Rectal smooth muscle tissue (tissue), 1 donor: Measurements from ENCODE around the gene OR51B5.
"Not testable (repeated sequence)": the region's sequence is repeated elsewhere in the genome, so short reads cannot be mapped to it uniquely, and the experiment has no call there.

Source experiments
- H3K27ac ChIP-seq: one replicate; pipeline ENCODE4 v1.7.0; 2013; ENCODE audit warnings: low read depth, low read length, inconsistent platforms
- H3K27me3 ChIP-seq: one replicate; pipeline ENCODE4 v1.7.0; 2013; ENCODE audit warnings: low read length; ENCODE audit not compliant: control insufficient read depth, insufficient read depth
- H3K36me3 ChIP-seq: one replicate; pipeline ENCODE4 v1.7.0; 2013; ENCODE audit warnings: low read length; ENCODE audit not compliant: control insufficient read depth, insufficient read depth
- H3K4me1 ChIP-seq: one replicate; pipeline ENCODE4 v1.7.0; 2013; ENCODE audit warnings: low read length; ENCODE audit not compliant: control insufficient read depth, insufficient read depth
- H3K4me3 ChIP-seq: one replicate; pipeline ENCODE4 v1.7.0; 2013; ENCODE audit warnings: low read length
- H3K9ac ChIP-seq: one replicate; pipeline ENCODE4 v1.7.0; 2013; ENCODE audit warnings: low read length

OR51B5 gene, protein sequence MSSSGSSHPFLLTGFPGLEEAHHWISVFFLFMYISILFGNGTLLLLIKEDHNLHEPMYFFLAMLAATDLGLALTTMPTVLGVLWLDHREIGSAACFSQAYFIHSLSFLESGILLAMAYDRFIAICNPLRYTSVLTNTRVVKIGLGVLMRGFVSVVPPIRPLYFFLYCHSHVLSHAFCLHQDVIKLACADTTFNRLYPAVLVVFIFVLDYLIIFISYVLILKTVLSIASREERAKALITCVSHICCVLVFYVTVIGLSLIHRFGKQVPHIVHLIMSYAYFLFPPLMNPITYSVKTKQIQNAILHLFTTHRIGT

DNA sequence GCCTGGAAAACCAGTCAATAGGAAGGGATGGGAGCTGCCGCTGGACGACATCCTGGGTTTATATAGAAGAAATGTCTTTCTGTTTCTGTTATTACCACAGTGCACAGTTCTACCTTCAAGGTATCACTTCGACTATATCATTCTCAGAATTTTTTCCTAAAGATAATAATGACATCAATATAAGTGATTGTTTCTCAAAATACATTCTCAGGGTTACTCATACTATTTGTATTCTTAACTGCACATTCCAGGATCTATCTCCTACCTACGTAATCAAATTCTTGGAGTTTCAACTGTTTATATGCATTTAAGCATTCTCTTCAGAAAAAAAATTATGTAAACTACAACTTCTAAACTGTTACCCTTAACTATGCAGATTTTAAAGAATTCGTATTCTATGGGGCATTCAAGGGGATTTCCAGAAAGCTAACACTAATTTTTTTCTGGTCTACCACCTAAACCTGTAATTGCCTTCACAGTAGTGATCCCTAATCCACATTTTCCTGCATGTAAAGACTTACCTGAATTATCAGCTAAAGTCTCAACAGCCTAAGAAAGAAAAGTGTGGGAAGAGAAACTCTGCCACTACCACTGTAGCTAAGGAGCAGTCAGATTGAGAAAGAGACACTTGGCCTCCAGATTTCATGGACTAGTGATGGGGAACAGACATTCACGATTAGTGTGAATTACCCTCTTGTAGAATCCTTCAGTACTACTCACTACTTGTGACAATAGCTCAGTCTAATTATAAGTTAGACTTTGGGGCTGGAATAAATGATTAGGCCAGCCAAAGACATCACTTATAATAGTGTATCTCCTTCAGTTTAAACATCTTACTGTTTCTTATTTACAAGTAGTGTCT is at the start of gene OR51B5:
Gene OR51B5, minus strand, starts transcription at position 51 of the 862 bp plus-strand sequence. Its CDS starts 0 bp downstream, at position 51.
- Histone ChIP-seq H3K36me3 (no peaks in the 10 kb centered on the region), H3K4me3 (no peak within 1 kb of the TSS), H3K9ac (no peak within 1 kb of the TSS), H3K27me3 (no peaks in the 10 kb centered on the region), H3K27ac (no peak within 1 kb of the TSS), H3K4me1 (no peaks in the 10 kb centered on the region)

DNA sequence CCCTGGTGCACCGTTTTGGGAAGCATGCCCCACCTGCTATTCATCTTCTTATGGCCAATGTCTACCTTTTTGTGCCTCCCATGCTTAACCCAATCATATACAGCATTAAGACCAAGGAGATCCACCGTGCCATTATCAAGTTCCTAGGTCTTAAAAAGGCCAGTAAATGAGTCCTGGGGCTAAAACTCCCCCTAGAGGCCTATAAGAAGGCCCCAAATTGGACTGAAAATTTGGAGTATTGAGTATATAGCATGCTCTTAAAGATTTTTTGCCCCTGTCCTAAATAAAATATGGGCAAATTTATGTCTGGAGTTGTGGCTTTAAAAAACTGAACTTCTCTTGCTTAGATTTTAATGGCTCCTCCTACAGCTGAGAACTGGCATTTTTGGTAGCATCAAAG is 46.9 kb upstream of the OR51B5 start:
- no peak overlapping the region for H3K27ac ChIP-seq
- H3K4me1 ChIP-seq = no peaks in the 10 kb centered on the region
- no peaks in the 10 kb centered on the region for H3K36me3 ChIP-seq
- H3K9ac ChIP-seq = no peak overlapping the region
- no peaks in the 10 kb centered on the region for H3K27me3 ChIP-seq
- no peak overlapping the region for H3K4me3 ChIP-seq

DNA sequence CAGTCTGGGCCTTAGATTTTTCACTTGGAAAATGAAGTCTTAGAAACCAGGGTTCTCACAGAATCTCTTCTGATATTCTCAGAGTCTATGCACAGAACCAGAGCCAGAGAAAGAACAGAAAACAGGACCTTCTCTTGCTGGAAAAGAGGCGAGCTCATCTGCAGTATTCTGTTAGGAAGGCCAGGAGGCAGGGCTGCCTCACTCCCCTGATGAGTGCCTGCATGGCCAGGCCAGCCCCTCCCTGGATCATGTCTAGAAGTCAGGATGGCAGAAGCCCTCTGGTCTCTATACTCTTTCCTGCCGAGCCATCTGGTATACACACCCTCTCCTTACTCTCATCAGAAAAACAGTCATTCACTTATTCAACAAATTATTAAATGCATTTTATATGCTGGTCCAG is 41.0 kb upstream of the OR51B5 start:
- Histone ChIP-seq H3K4me3 (no peak overlapping the region), H3K27ac (no peak overlapping the region), H3K4me1 (no peaks in the 10 kb centered on the region), H3K27me3 (no peaks in the 10 kb centered on the region), H3K9ac (no peak overlapping the region), H3K36me3 (no peaks in the 10 kb centered on the region)

DNA sequence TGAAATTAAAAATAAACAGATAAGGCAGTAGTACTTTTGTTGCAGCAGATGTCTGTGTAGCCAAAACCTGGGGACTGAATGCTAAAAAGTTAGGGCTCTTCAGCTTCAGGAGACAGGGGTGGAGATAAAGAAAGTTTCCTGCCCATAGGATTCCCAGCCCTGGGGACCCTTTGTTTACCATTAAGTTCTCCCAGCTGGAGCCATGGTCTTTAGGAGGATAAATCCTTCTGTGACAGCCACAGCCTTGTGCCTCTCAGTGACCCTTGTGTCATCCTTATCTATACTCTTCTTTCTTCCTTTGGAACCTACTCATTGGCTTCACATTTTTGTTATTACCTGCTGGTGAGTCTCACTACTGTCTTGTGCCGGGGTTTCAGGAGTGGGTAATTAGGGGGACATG is 40.3 kb upstream of the OR51B5 start, which contains the start of gene OR51M1:
Gene OR51M1, plus strand, starts transcription at position 237 of the 400 bp plus-strand sequence. CDS start 5,587 bp downstream, outside the sequence.
- Histone ChIP-seq H3K27me3 (no peaks in the 10 kb centered on the region), H3K36me3 (no peaks in the 10 kb centered on the region), H3K4me3 (no peak within 1 kb of the TSS), H3K4me1 (no peaks in the 10 kb centered on the region), H3K27ac (no peak within 1 kb of the TSS), H3K9ac (no peak within 1 kb of the TSS)

DNA sequence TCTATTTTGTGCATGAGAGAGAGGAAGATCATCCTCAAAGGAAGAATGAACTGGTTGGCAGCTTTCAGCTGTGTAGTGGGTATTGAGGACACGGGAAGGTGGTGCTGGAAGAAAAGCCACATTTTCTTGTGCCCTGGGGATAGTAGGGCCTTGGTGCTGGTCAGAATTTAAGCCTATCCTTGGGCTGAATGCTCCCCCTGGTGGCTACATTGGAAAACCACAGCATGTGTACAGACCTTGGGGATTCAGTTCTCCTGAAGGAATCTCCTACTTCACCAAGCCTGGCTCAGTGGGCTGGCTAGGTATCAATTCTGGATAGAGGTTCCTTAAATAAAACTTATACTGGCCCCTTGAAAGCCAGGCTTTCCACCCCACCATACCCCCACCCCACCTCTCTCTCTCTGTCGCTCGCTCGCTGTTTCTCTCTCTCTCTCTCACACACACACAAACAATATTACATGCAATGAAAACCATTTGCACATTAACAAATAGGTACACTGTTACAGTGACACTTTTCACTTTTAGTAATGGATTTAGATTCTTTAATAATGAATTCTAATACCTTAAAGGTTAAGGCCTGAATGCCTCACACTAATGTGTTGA is 37.5 kb upstream of the OR51B5 start:
- Histone ChIP-seq H3K36me3 (no peaks in the 10 kb centered on the region), H3K9ac (no peak overlapping the region), H3K4me3 (no peak overlapping the region), H3K27ac (no peak overlapping the region), H3K27me3 (no peaks in the 10 kb centered on the region), H3K4me1 (no peaks in the 10 kb centered on the region)

DNA sequence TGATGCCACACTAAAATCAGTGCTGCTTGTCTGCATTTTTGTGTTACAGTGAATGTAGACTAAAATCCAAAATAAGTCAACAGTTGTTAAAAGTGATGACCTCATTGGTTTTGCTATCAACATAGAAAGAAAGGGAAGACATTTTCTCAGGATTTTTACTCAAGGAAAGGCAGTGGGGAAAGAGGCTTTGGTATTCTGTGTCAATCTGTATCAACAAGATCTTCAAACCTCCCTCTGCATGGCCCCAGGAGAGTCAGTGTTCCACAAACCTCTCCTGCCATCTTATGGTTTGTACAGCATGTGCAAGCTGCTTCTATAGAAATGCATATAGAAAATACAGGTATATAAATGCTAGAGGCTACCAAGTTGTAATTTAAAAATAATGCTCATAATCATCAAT is 26.5 kb upstream of the OR51B5 start:
- Histone ChIP-seq H3K36me3 (no peaks in the 10 kb centered on the region), H3K4me1 (no peaks in the 10 kb centered on the region), H3K9ac (no peak overlapping the region), H3K4me3 (no peak overlapping the region), H3K27ac (no peak overlapping the region), H3K27me3 (no peaks in the 10 kb centered on the region)

DNA sequence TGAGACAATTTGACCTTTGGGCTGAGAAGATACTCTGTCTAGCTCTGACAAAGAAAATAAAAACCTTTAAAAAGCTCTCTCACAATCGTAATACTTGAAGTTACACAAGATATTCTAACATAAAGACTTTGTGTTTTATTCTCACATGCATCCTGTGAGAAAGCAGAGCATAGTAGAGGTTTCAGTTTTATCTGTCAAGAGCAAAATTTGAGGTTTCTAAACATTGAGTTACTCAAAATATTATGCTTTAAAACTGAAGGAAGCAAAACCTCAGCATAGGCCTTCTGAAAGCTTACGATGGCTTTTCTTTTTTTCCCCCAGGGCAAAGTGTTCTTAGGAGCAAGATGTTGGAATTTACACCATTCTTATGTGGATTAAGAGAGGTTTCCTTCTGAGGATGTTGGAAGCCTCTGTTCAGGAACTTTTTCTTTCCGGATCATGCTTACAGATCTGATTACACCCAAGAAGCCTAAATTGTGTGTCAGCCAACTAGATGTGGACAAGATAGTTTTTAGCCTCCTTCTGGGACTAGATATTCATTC is 25.2 kb upstream of the OR51B5 start:
- Histone ChIP-seq H3K36me3 (no peaks in the 10 kb centered on the region), H3K27me3 (no peaks in the 10 kb centered on the region), H3K9ac (no peak overlapping the region), H3K27ac (no peak overlapping the region), H3K4me1 (no peaks in the 10 kb centered on the region), H3K4me3 (no peak overlapping the region)

DNA sequence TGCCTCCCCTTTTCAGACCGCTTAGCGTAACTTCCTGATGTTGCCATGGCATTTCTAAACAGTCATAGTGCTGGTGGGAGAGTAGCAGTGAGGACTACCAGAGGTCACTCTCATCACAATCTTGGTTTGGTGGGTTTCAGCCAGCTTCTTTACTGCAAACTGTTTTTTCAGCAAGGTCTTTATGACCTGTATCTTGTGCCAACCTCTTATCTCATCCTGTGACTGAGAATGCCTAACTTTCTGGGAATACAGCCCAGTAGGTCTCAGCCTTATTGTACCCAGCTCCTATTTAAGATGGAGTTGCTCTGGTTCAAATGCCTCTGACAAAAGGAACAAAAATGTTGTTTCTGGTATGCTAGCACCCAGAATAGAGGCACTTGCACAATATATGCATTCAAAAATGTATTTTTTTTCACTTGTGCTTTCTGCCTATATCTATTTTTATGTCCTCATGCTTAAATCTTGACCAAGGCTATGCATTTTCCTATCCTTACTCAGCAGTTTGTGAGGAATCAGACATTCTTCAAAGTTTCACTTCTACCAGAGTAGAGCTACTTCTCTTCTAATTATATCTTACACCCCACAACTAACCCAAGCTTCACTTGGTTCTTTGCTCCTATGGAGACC is 24.2 kb upstream of the OR51B5 start:
- Histone ChIP-seq H3K36me3 (no peaks in the 10 kb centered on the region), H3K4me3 (no peak overlapping the region), H3K27ac (no peak overlapping the region), H3K27me3 (no peaks in the 10 kb centered on the region), H3K9ac (no peak overlapping the region), H3K4me1 (no peaks in the 10 kb centered on the region)

DNA sequence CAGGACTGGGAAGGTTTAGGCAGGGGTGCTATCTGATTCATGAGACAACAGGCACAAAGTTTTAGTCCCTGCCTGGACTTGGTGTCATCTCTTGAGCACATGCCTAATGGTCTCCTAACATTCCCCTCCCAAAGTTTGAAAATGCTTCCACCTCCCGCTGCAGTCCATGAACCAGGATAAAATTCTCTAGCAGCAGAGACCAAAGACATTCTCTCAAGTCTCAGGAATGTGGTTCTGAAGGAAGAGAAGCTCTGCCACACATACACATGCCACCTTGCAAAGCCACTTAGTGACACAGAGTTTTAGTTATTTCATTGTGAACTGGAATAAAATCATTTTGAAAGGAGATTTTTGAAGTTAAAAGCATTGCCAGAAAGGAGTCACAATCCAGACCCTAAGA is 23.5 kb upstream of the OR51B5 start:
- Histone ChIP-seq H3K36me3 (no peaks in the 10 kb centered on the region), H3K9ac (no peak overlapping the region), H3K4me3 (no peak overlapping the region), H3K27ac (no peak overlapping the region), H3K4me1 (no peaks in the 10 kb centered on the region), H3K27me3 (no peaks in the 10 kb centered on the region)

DNA sequence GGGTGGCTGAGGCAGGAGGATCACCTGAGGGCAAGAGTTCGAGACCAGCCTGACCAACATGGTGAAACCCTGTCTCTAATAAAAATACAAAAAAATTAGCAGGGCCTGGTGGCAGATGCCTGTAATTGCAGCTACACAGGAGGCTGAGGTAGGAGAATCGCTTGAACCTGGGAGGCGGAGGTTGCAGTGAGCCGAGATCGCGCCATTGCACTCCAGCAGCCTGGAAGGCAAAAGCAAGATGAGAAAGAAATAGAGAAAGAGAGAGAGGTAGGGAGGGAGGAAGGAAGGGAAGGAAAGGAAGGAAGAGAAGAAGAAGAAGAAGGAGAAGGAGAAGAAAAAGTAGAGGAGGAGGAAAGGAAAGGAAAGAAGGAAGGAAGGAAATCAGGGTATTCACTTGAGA is 23.0 kb upstream of the OR51B5 start:
- H3K9ac ChIP-seq, H3K4me1 ChIP-seq, H3K4me3 ChIP-seq, H3K27ac ChIP-seq, H3K36me3 ChIP-seq, H3K27me3 ChIP-seq: not testable (repeated sequence)

DNA sequence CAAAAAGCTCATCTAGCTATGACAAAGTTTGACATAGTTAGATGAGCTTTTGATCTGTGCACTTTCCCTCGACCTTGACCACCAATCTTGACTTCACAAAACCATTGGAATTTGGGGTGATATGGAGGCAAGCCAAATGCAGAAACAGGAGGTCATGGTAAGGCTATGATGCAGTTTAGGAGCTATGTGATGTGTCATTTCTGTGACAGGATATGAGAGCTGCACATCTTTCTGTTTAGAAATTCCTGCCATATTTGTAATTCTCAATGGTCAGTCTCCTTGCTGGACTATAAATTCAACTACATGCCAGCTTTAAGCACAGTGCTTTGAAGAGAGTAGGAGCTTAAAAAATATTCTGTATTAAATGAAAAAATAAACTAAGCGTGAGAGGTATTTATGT is 20.9 kb upstream of the OR51B5 start:
- Histone ChIP-seq H3K4me1 (no peaks in the 10 kb centered on the region), H3K9ac (no peak overlapping the region), H3K27me3 (no peaks in the 10 kb centered on the region), H3K27ac (no peak overlapping the region), H3K4me3 (no peak overlapping the region), H3K36me3 (no peaks in the 10 kb centered on the region)

DNA sequence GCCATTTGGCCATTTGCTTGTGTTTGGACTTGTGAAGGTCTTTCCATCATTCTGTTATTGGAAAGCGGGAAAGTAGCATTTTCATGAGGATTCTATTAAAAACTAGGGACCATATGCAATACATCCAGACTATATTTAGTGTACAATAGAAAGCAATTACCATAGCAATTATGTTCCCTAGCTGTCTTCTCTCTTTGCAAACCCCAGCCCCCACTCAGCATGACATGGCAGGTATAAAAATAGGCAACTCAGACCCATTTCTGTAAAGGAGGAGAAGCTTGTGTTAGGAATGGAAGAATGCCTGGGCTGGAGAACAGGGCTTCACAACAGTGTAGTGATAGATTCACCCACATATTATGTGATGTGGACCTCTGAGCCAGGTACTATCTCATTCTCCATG is 20.4 kb upstream of the OR51B5 start:
- H3K4me1 ChIP-seq = no peaks in the 10 kb centered on the region
- no peaks in the 10 kb centered on the region for H3K27me3 ChIP-seq
- no peak overlapping the region for H3K27ac ChIP-seq
- H3K36me3 ChIP-seq = no peaks in the 10 kb centered on the region
- H3K9ac ChIP-seq = no peak overlapping the region
- H3K4me3 ChIP-seq = no peak overlapping the region
